K562 (cell line): ENCODE data around the gene TXNL4A. TPM values are rescaled to one million over a fixed set of nuclear protein-coding genes. Genes with fewer than 3 reads are reported as not detected.

Experiments
- C11orf30 ChIP-seq: fragments of 450-650 bp; IDR thresholded peaks from 2 replicates; pipeline ENCODE4 v1.6.1; 2016; ENCODE audit warnings: low read depth, mild to moderate bottlenecking
- ETV1 ChIP-seq: fragments of 450-650 bp; conservative IDR thresholded peaks from 2 replicates; pipeline ENCODE4 v1.6.1; 2016; ENCODE audit warnings: missing genetic modification characterization, control low read depth, low read depth, missing compliant biosample characterization
- JUND ChIP-seq, 2 experiments: IDR thresholded peaks; 2 replicates in 1 of 2; 3 replicates in 1 of 2; pipeline ENCODE4 v1.6.1; 2011; ENCODE audit warnings: borderline replicate concordance in 2 of 2, low read depth in 2 of 2, low read length in 2 of 2, improper control_type of control experiment in 1 of 2, missing biosample characterization in 1 of 2, missing genetic modification characterization in 1 of 2, missing genetic modification reagents in 1 of 2
- MECOM ChIP-seq: fragments of 250-450 bp; sonication (Bioruptor Pico); IDR thresholded peaks from 2 replicates; pipeline ENCODE4 v1.8.0; 2022; ENCODE audit warnings: inconsistent platforms
- MTA1 ChIP-seq: fragments of 450-650 bp; IDR thresholded peaks from 2 replicates; pipeline ENCODE4 v1.6.1; 2017; ENCODE audit warnings: borderline replicate concordance
- SMAD2 ChIP-seq: fragments of 150-350 bp; IDR thresholded peaks from 2 replicates; pipeline ENCODE4 v1.6.1; 2014; ENCODE audit warnings: low read depth, mild to moderate bottlenecking, low read length
- YY1 ChIP-seq, 3 experiments: IDR thresholded peaks; 2 replicates each; pipeline ENCODE4 v1.6.1; 2011; ENCODE audit warnings: low read length in 2 of 3, mild to moderate bottlenecking in 2 of 3, moderate library complexity in 2 of 3, borderline replicate concordance in 1 of 3, control low read depth in 1 of 3, low read depth in 1 of 3; ENCODE audit not compliant: insufficient read depth in 3 of 3, insufficient replicate concordance in 2 of 3, control insufficient read depth in 1 of 3, insufficient read length in 1 of 3; ENCODE audit errors: extremely low read depth in 1 of 3
- ZSCAN32 ChIP-seq: fragments of 450-650 bp; formaldehyde crosslinking; IDR thresholded peaks from 2 replicates; pipeline ENCODE4 v1.4.0; 2020; ENCODE audit warnings: mild to moderate bottlenecking, moderate library complexity
- polyA plus RNA-seq, 8 experiments: library from polyadenylated mRNA; depleted of rRNA in 4 of 8; stranded (reverse) in 5 of 8; unstranded in 3 of 8; fragments of >200 nt; fragmentation: Nextera tagmentation in 2 of 8; fragmentation: Illumina TruSeq in 1 of 8; extraction: Ambion mirVana in 2 of 8; extraction: Trizol in 1 of 8; gene quantifications; 2 replicates each; pipeline versions ENCODE4 v1.2.1 to v1.2.3, GENCODE V29; 2011 to 2014; ENCODE audit warnings: inconsistent platforms in 1 of 8, missing spikeins in 1 of 8
- total RNA-seq, 7 experiments: library from RNA; depleted of rRNA in 6 of 7; stranded (reverse); fragments of >200 nt in 6 of 7; fragmentation: Illumina TruSeq in 2 of 7; extraction: Trizol in 2 of 7; gene quantifications; 2 replicates each; pipeline versions ENCODE4 v1.2.1 to v1.2.3, GENCODE V29; 2011 to 2021; ENCODE audit warnings: low replicate concordance in 1 of 7
- TF ChIP-seq, protein P1 (sequence below): fragments of 250-450 bp; sonication (Bioruptor Pico); IDR thresholded peaks from 2 replicates; pipeline ENCODE4 v1.4.0; 2020; ENCODE audit warnings: mild to moderate bottlenecking
- TF ChIP-seq, protein P2 (sequence below): conservative IDR thresholded peaks from 2 replicates; pipeline ENCODE4 v1.6.1; 2011; ENCODE audit warnings: low read depth, mild to moderate bottlenecking, low read length; ENCODE audit not compliant: control insufficient read depth
- TF ChIP-seq, protein P3 (sequence below): fragments of 450-650 bp; formaldehyde crosslinking; conservative IDR thresholded peaks from 2 replicates; pipeline ENCODE4 v1.4.0; 2022; ENCODE audit warnings: mild to moderate bottlenecking, missing genetic modification characterization

TXNL4A gene
- total and polyA plus RNA-seq, 9 of the 15 experiments (the other 6 are each of a cell fraction or from before 2014, with no cell fraction given) = 27.0 to 132 (median 87.5) TPM

DNA sequence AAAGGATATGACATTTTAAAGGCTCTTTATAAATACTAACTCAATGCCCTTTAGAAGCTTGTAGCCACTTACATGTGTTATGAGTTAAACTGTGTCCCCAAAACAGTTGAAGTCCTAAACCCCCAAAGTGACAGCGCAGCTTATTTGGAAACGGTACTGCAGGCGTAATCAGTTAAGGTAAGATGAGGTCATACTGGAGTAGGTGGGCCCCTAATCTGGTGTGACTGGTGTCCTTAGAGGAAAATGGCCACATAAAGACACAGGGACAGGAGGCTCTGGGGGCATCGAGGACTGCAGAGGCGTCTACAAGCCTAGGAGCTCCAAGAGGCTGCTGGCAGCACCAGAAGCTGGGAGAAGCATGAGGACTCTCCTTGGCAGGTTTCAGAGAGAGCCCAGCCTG, 8.5 kb downstream of the TXNL4A start (continued):
- TF ChIP-seq YY1 (IDR thresholded peaks at IDR 0.05; ENCODE audit: borderline replicate concordance in 1 of 3, control insufficient read depth in 1 of 3, extremely low read depth in 1 of 3, insufficient read depth in 3 of 3, insufficient read length in 1 of 3, insufficient replicate concordance in 2 of 3, low read depth in 1 of 3, low read length in 2 of 3) (peak in 1 of 3 experiments; percentile 21), MTA1 (no peak), ETV1 (tag) (no peak), C11orf30 (no peak), JUND (IDR thresholded peaks at IDR 0.05; ENCODE audit: borderline replicate concordance, low read depth, low read length) (peak; percentile 65), JUND (tag; IDR thresholded peaks at IDR 0.05; ENCODE audit: borderline replicate concordance, low read depth, low read length) (no peak), ZSCAN32 (no peak), SMAD2 (no peak), MECOM (CRISPR knock-in tag) (no peak)
- TF ChIP-seq, protein P1, sequence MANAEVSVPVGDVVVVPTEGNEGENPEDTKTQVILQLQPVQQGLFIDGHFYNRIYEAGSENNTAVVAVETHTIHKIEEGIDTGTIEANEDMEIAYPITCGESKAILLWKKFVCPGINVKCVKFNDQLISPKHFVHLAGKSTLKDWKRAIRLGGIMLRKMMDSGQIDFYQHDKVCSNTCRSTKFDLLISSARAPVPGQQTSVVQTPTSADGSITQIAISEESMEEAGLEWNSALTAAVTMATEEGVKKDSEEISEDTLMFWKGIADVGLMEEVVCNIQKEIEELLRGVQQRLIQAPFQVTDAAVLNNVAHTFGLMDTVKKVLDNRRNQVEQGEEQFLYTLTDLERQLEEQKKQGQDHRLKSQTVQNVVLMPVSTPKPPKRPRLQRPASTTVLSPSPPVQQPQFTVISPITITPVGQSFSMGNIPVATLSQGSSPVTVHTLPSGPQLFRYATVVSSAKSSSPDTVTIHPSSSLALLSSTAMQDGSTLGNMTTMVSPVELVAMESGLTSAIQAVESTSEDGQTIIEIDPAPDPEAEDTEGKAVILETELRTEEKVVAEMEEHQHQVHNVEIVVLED (CRISPR knock-in tag) = no peak
- TF ChIP-seq, protein P2, sequence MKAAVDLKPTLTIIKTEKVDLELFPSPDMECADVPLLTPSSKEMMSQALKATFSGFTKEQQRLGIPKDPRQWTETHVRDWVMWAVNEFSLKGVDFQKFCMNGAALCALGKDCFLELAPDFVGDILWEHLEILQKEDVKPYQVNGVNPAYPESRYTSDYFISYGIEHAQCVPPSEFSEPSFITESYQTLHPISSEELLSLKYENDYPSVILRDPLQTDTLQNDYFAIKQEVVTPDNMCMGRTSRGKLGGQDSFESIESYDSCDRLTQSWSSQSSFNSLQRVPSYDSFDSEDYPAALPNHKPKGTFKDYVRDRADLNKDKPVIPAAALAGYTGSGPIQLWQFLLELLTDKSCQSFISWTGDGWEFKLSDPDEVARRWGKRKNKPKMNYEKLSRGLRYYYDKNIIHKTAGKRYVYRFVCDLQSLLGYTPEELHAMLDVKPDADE = no peak
- TF ChIP-seq, protein P3, sequence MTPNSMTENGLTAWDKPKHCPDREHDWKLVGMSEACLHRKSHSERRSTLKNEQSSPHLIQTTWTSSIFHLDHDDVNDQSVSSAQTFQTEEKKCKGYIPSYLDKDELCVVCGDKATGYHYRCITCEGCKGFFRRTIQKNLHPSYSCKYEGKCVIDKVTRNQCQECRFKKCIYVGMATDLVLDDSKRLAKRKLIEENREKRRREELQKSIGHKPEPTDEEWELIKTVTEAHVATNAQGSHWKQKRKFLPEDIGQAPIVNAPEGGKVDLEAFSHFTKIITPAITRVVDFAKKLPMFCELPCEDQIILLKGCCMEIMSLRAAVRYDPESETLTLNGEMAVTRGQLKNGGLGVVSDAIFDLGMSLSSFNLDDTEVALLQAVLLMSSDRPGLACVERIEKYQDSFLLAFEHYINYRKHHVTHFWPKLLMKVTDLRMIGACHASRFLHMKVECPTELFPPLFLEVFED (CRISPR knock-in tag) = no peak
